Heart left ventricle (tissue), 16 donors: Measurements from ENCODE around the gene THRAP3. TPM values are rescaled to one million over a fixed set of nuclear protein-coding genes. Genes with fewer than 3 reads are reported as not detected.

Source experiments
- ATAC-seq, 4 donors: fragments of 200-7000 bp; cut with Tn5 transposase; one replicate each; pipeline ENCODE4 v1.9.1; 2020 to 2022; ENCODE audit warnings: moderate library complexity in 4 of 4, mild to moderate bottlenecking in 3 of 4, moderate number of reproducible peaks in 1 of 4
- DNase-seq, 5 donors: peaks; one replicate each; pipeline ENCODE4 v3.0.0-alpha.2; 2020
- H3K27ac ChIP-seq, 12 donors: fragments of 200-600 bp; sonication (generic) in 4 of 12; one replicate each; pipeline versions ENCODE4 v1.5.0 to v1.8.0; 2016 to 2022; ENCODE audit warnings: mild to moderate bottlenecking in 2 of 12
- H3K27me3 ChIP-seq, 9 donors: fragments of 200-600 bp; sonication (generic) in 2 of 9; one replicate each; pipeline versions ENCODE4 v1.5.1 to v1.8.0; 2016 to 2022; ENCODE audit warnings: mild to moderate bottlenecking in 3 of 9
- H3K36me3 ChIP-seq, 9 donors: fragments of 200-600 bp; sonication (generic) in 2 of 9; one replicate each; pipeline versions ENCODE4 v1.5.0 to v1.8.0; 2018 to 2022; ENCODE audit warnings: mild to moderate bottlenecking in 2 of 9
- H3K4me1 ChIP-seq, 12 donors: fragments of 200-600 bp; sonication (generic) in 4 of 12; one replicate each; pipeline versions ENCODE4 v1.5.0 to v1.8.0; 2016 to 2022; ENCODE audit warnings: mild to moderate bottlenecking in 3 of 12
- H3K4me3 ChIP-seq, 12 donors: fragments of 200-600 bp; sonication (generic) in 4 of 12; one replicate each; pipeline versions ENCODE4 v1.5.0 to v1.8.0; 2017 to 2022; ENCODE audit warnings: mild to moderate bottlenecking in 9 of 12, moderate library complexity in 4 of 12
- H3K9me3 ChIP-seq, 12 donors: fragments of 200-600 bp; sonication (generic) in 4 of 12; one replicate each; pipeline versions ENCODE4 v1.5.0 to v1.8.0; 2016 to 2022; ENCODE audit warnings: mild to moderate bottlenecking in 1 of 12
- CTCF ChIP-seq, 12 donors: fragments of 200-600 bp; sonication (generic) in 4 of 12; IDR thresholded peaks; one replicate each; pipeline versions ENCODE4 v1.5.0 to v1.8.0; 2018 to 2022; ENCODE audit warnings: antibody characterized with exemption in 12 of 12, mild to moderate bottlenecking in 5 of 12
- POLR2A ChIP-seq, 2 donors: fragments of 450-650 bp; IDR thresholded peaks; one replicate each; pipeline ENCODE4 v1.6.1; 2017; ENCODE audit warnings: antibody characterized with exemption in 2 of 2, mild to moderate bottlenecking in 2 of 2, moderate library complexity in 2 of 2
- WGBS, 4 donors: extraction: QIAGEN DNeasy Blood & Tissue Kit in 2 of 4; methylation state at CpG; one replicate each; pipeline versions ENCODE4 v1.1.5 to v1.1.7; 2013 to 2018; 5-methylcytosine and 5-hydroxymethylcytosine counted together
- intact Hi-C, 10 donors: fragments of 100-400 bp; cut with DNase I; formaldehyde crosslinking; loops; one replicate each; pipeline versions ENCODE4 v1.11.1 to v1.14.2; 2022
- polyA plus RNA-seq, 2 donors: library from polyadenylated mRNA; stranded (reverse); fragments of 200-250 nt; gene quantifications; one replicate each; pipeline ENCODE4 v1.2.3, GENCODE V29; 2013
- total RNA-seq, 9 donors: library from RNA; depleted of rRNA in 2 of 9; stranded (reverse); fragments of >200 nt in 2 of 9; fragmentation: NEBNext Ultra II Directional in 3 of 9; extraction: Animal tissue kit (Norgen Biotek cat#: 25700) in 3 of 9; gene quantifications; one replicate each; pipeline versions ENCODE4 v1.1.0 to v1.2.4, GENCODE V29; 2016 to 2023
- donor health status: ischemic (EF 13 %, LVEDD 7.1; RV severe dilation, severe dysfunction).
- donor health status: healthy with polysubstance abuse.
- donor health status: DM: no; HTN: yes; CAD: no.
- donor health status: DM: no; HTN: no; CAD: no.
- donor health status: ischemic (EF 25% LVEDD 6.9; RV normal size, moderate dysfunction).
- donor health status: ischemic (EF 25% LVEDD 5.7; RV mildly dilated, moderate dysfunction).
- donor health status: healthy.
- donor health status: DM: yes; HTN: yes; CAD: no.
- donor health status: ischemic (EF 35%, LVEDD 5.7; RV mildly dilated, moderate dysfunction).
- donor health status: nonischemic (EF 11% LVEDD 7.7; RV severe dilation, severe dysfunction).
- donor health status: DM: yes; HTN: yes; CAD: no.
- donor health status: PGD.
- donor health status: ischemic (EF 29% LVEDD 5.4; RV normal size, mild dysfunction).
- donor health status: nonischemic (EF 23%, LVEDD 6.1; RV moderate dilation, normal function).

THRAP3 gene
- total and polyA plus RNA-seq, 11 donors = 27.9 to 106 (median 90.1) TPM

- Histone ChIP-seq H3K36me3 (peaks cover 0 to 65% (median 55%) of the 10 kb centered on the region in 9 donors), H3K9me3 (no peaks in the 10 kb centered on the region), H3K4me3 (no peak overlapping the region), H3K4me1 (peaks cover 0 to 38% (median 24%) of the 10 kb centered on the region in 12 donors), H3K27me3 (no peaks in the 10 kb centered on the region), H3K27ac (no peak overlapping the region)
- WGBS, 4 donors = 87 to 93% (median 89%) methylated on average over 23 of the region's 23 CpGs
- no peak for DNase-seq
- intact Hi-C loops = no loop called here
- no peak for ATAC-seq
- TF ChIP-seq POLR2A (IDR thresholded peaks at IDR 0.05) (no peak), CTCF (IDR thresholded peaks at IDR 0.05) (no peak)
Observed at GRCh38 chr1:36303650-36304360, 79.6 kb downstream of the THRAP3 start.

- H3K4me1 ChIP-seq = peaks cover 0 to 36% (median 23%) of the 10 kb centered on the region in 12 donors
- peak overlapping the region in 1 of 12 donors; percentile 20 for H3K27ac ChIP-seq
- 77 to 83% (median 80%) methylated on average over 7 of the region's 7 CpGs for WGBS, 4 donors
- H3K4me3 ChIP-seq = no peak overlapping the region
- no peaks in the 10 kb centered on the region for H3K27me3 ChIP-seq
- TF ChIP-seq CTCF (IDR thresholded peaks at IDR 0.05) (no peak), POLR2A (IDR thresholded peaks at IDR 0.05) (no peak)
- H3K9me3 ChIP-seq = no peaks in the 10 kb centered on the region
- intact Hi-C loops = no loop called here
- DNase-seq (no peak), ATAC-seq (no peak)
- peaks cover 0 to 58% (median 51%) of the 10 kb centered on the region in 9 donors for H3K36me3 ChIP-seq
Observed at GRCh38 chr1:36304521-36304920, 80.3 kb downstream of the THRAP3 start.

GRCh38 chr1:36304970-36305914 lies 81.0 kb downstream of the THRAP3 start:
- Histone ChIP-seq H3K9me3 (no peaks in the 10 kb centered on the region), H3K4me3 (no peak overlapping the region), H3K36me3 (peaks cover 0 to 50% (median 46%) of the 10 kb centered on the region in 9 donors), H3K27ac (peak overlapping the region in 5 of 12 donors; percentile 20 to 87 (median 74)), H3K27me3 (no peaks in the 10 kb centered on the region), H3K4me1 (peaks cover 0 to 29% (median 16%) of the 10 kb centered on the region in 12 donors)
- intact Hi-C loops = loop anchor here in 2 of 10 donors (5.0 kb wide), 2 partner anchors 62 to 117 kb away; no protein-coding TSS in a partner anchor
- 77 to 81% (median 78%) methylated on average over 10 of the region's 10 CpGs for WGBS, 4 donors
- TF ChIP-seq CTCF (IDR thresholded peaks at IDR 0.05) = no peak
- no peak for TF ChIP-seq POLR2A (IDR thresholded peaks at IDR 0.05)
- DNase-seq (no peak), ATAC-seq (no peak)

- no peak for DNase-seq
- WGBS, 4 donors = 64 to 75% (median 70%) methylated on average over 7 of the region's 7 CpGs
- H3K4me3 ChIP-seq = peak overlapping the region in 8 of 12 donors; percentile 66 to 95 (median 88)
- peaks cover 0 to 24% (median 16%) of the 10 kb centered on the region in 12 donors for H3K4me1 ChIP-seq
- H3K36me3 ChIP-seq = peaks cover 0 to 44% (median 40%) of the 10 kb centered on the region in 9 donors
- intact Hi-C loops = loop anchor here in 2 of 10 donors (5.0 kb wide), 2 partner anchors 61 to 116 kb away; no protein-coding TSS in a partner anchor
- peak overlapping the region in 10 of 12 donors; percentile 67 to 87 (median 76) for H3K27ac ChIP-seq
- no peaks in the 10 kb centered on the region for H3K27me3 ChIP-seq
- ATAC-seq = no peak
- TF ChIP-seq CTCF (IDR thresholded peaks at IDR 0.05) (no peak), POLR2A (IDR thresholded peaks at IDR 0.05) (no peak)
- H3K9me3 ChIP-seq = no peaks in the 10 kb centered on the region
Observed at GRCh38 chr1:36305915-36306209, 81.6 kb downstream of the THRAP3 start.
